IPS-20b (cell line): ENCODE results near the gene USP17L10.
"Not testable (repeated sequence)": the region's sequence is repeated elsewhere in the genome, so short reads cannot be mapped to it uniquely, and the experiment has no call there.

Experiments used
- H3K27ac ChIP-seq: one replicate; pipeline ENCODE4 v1.5.1; 2013; ENCODE audit warnings: low read length
- H3K27me3 ChIP-seq: 2 replicates; pipeline ENCODE4 v1.6.1; 2013; ENCODE audit warnings: mild to moderate bottlenecking, low read length, inconsistent platforms; ENCODE audit not compliant: insufficient read depth
- H3K36me3 ChIP-seq: 2 replicates; pipeline ENCODE4 v1.6.1; 2013; ENCODE audit warnings: low read depth, mild to moderate bottlenecking, inconsistent platforms, low read length, moderate library complexity; ENCODE audit not compliant: insufficient read depth
- H3K4me1 ChIP-seq: 2 replicates; pipeline ENCODE4 v1.6.1; 2013; ENCODE audit warnings: mild to moderate bottlenecking, control low read depth, inconsistent platforms, low read length, moderate library complexity; ENCODE audit not compliant: insufficient read depth
- H3K4me3 ChIP-seq: 2 replicates; pipeline ENCODE4 v1.5.1; 2013; ENCODE audit warnings: mild to moderate bottlenecking, low read length, inconsistent platforms
- H3K9ac ChIP-seq: 2 replicates; pipeline ENCODE4 v1.6.1; 2013; ENCODE audit warnings: low read depth, mild to moderate bottlenecking, inconsistent platforms, low read length, moderate library complexity
- H3K9me3 ChIP-seq: 2 replicates; pipeline ENCODE4 v1.6.1; 2013; ENCODE audit warnings: mild to moderate bottlenecking, low read depth, low read length, inconsistent platforms; ENCODE audit not compliant: insufficient read depth

USP17L10 gene

DNA sequence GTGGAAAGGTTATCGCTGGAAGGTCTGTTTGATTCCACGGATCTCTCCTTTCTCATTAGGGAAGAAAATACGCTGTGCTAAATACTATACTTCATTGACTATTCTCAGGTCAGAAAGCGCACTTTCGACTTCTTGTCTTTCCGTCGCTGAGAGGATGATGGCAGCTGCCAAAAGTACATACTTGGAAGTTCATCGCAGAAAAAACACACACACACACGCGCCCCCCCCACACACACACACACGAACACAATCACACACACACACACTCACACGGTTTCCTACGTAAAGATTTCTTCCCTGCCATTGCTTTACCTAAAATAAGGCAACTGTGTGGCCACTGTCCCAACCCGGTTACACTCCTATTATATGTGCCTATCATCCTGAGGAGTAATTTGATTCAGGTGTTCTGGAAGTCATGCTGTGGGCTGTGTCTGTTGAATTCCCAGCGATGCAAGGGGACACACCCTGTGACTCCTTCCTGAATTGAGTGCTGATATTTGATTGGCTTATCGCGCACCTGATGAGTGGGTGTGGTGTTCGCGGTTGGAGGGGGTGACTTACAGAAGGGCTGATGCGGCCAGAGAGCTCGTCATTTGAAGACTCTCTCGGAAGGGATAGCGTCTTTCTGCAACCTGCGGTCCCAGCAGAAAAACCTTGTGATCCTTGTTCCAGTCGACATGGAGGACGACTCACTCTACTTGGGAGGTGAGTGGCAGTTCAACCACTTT lies 37.7 kb downstream of the USP17L10 start, which contains the start of gene USP17L18:
Gene USP17L18 (plus strand): TSS at position 678 of the 728 bp plus-strand sequence. CDS start 0 bp downstream, at position 678.
- H3K27ac ChIP-seq = not testable (repeated sequence)

GRCh38 chr4:9253078-9253477 lies 42.6 kb downstream of the USP17L10 start, which contains the start of gene USP17L19:
Gene USP17L19 (plus strand): TSS chr4:9253378. CDS start chr4:9253378, 0 bp downstream.
- H3K9ac ChIP-seq, H3K27ac ChIP-seq, H3K36me3 ChIP-seq, H3K9me3 ChIP-seq, H3K4me1 ChIP-seq, H3K4me3 ChIP-seq, H3K27me3 ChIP-seq: not testable (repeated sequence)

More for the DNA sequence above, 37.7 kb downstream of the USP17L10 start, which contains the start of gene USP17L18:
- H3K4me1 ChIP-seq, H3K9me3 ChIP-seq, H3K36me3 ChIP-seq, H3K27me3 ChIP-seq, H3K9ac ChIP-seq, H3K4me3 ChIP-seq: not testable (repeated sequence)

- H3K36me3 ChIP-seq, H3K9me3 ChIP-seq, H3K4me1 ChIP-seq, H3K27me3 ChIP-seq, H3K9ac ChIP-seq, H3K27ac ChIP-seq, H3K4me3 ChIP-seq: not testable (repeated sequence)
Measured at GRCh38 chr4:9257824-9258223, 47.4 kb downstream of the USP17L10 start, which contains the start of gene USP17L20. Gene USP17L20 (plus strand): TSS chr4:9258124. CDS start chr4:9258124, 0 bp downstream.
